HCT116 (cell line): ENCODE measurements around the gene HOXD9. TPM values are rescaled to one million over a fixed set of nuclear protein-coding genes. Genes with fewer than 3 reads are reported as not detected.

Source experiments
- ATAC-seq: fragments of 200-7000 bp; cut with Tn5 transposase; 2 replicates; pipeline ENCODE4 v1.9.1; 2020; ENCODE audit warnings: mild to moderate bottlenecking, moderate library complexity
- BruUV-seq: library from RNA; stranded (reverse); fragments of 400-500 nt; replicated peaks from 2 replicates; lab custom pipeline; 2021; lab: Mats Ljungman, UMichigan
- CTCF ChIA-PET: fragments of 300-600 bp; sonication (Branson Sonifier 250); formaldehyde crosslinking; loops from one replicate; lab custom pipeline; 2021; ENCODE audit warnings: antibody characterized with exemption; lab: Charles Lee
- POLR2A ChIA-PET: fragments of 300-600, 350-600 bp; sonication (Branson Sonifier 250); formaldehyde crosslinking; loops from one replicate; lab custom pipeline; 2021; ENCODE audit warnings: antibody characterized with exemption; lab: Charles Lee
- RAD21 ChIA-PET, 2 experiments: fragments of 300-600 bp; sonication (Branson Sonifier 250); formaldehyde crosslinking; loops; one replicate each; lab custom pipeline; 2023; ENCODE audit warnings: low total read pairs in 2 of 2; ENCODE audit not compliant: uncharacterized antibody in 2 of 2, unreplicated experiment in 2 of 2, low non-redundant PET in 1 of 2; lab: Charles Lee
- DNase-seq: peaks from one replicate; pipeline ENCODE4 v3.0.0-alpha.2; 2010; ENCODE audit warnings: low read depth, low spot score
- H2AFZ ChIP-seq: fragments of 200-600 bp; shearing (Covaris generic), sonication (generic); 2 replicates; pipeline ENCODE4 v1.6.1; 2017; ENCODE audit warnings: low read depth, mixed run types, mixed read lengths, antibody characterized with exemption, low read length; ENCODE audit not compliant: poor library complexity, severe bottlenecking
- H3K27ac ChIP-seq: 2 replicates; pipeline ENCODE4 v1.5.1; 2012; ENCODE audit warnings: low read depth, low read length
- H3K27me3 ChIP-seq: fragments of 200-600 bp; sonication (generic); 2 replicates; pipeline ENCODE4 v1.6.1; 2016; ENCODE audit warnings: mixed run types, low read length, mixed read lengths; ENCODE audit not compliant: insufficient read depth
- H3K36me3 ChIP-seq, 2 experiments: fragments of 200-500 bp in 1 of 2; fragments of 200-600 bp in 1 of 2; sonication (Bioruptor generic) in 1 of 2; sonication (generic) in 1 of 2; 2 replicates each; pipeline versions ENCODE4 v1.5.1 to v1.6.1; 2014 to 2016; ENCODE audit warnings: low read length in 2 of 2, inconsistent platforms in 1 of 2, mixed read lengths in 1 of 2, mixed run types in 1 of 2; ENCODE audit not compliant: insufficient read depth in 2 of 2, control insufficient read depth in 1 of 2
- H3K4me1 ChIP-seq, 2 experiments: fragments of 200-600 bp in 1 of 2; sonication (generic) in 1 of 2; 2 replicates each; pipeline versions ENCODE4 v1.5.1 to v1.6.1; 2012 to 2017; ENCODE audit warnings: low read length in 2 of 2, inconsistent platforms in 1 of 2, mild to moderate bottlenecking in 1 of 2, mixed read lengths in 1 of 2, mixed run types in 1 of 2, moderate library complexity in 1 of 2; ENCODE audit not compliant: insufficient read depth in 2 of 2, control insufficient read depth in 1 of 2
- H3K4me2 ChIP-seq: fragments of 200-600 bp; sonication (generic); 2 replicates; pipeline ENCODE4 v1.6.1; 2017; ENCODE audit warnings: mixed run types, low read length, mixed read lengths
- H3K4me3 ChIP-seq, 2 experiments: fragments of 200-600 bp in 1 of 2; sonication (generic) in 1 of 2; replicated peaks in 1 of 2; 2 replicates each; pipeline ENCODE4 v1.5.1; 2011 to 2016; ENCODE audit warnings: low read length in 2 of 2, control low read depth in 1 of 2, low read depth in 1 of 2, mild to moderate bottlenecking in 1 of 2, mixed read lengths in 1 of 2, mixed run types in 1 of 2
- H3K79me2 ChIP-seq: fragments of 200-600 bp; sonication (generic); 2 replicates; pipeline ENCODE4 v1.6.1; 2017; ENCODE audit warnings: mild to moderate bottlenecking, mixed run types, low read length, moderate library complexity, mixed read lengths; ENCODE audit not compliant: insufficient read depth
- H3K9ac ChIP-seq: fragments of 200-600 bp; sonication (generic); 2 replicates; pipeline ENCODE4 v1.6.1; 2016; ENCODE audit warnings: low read length, mixed read lengths
- H3K9me2 ChIP-seq: fragments of 200-600 bp; sonication (generic), shearing (Covaris generic); 2 replicates; pipeline ENCODE4 v1.6.1; 2017; ENCODE audit warnings: mixed run types, mild to moderate bottlenecking, moderate library complexity; ENCODE audit not compliant: insufficient read depth
- H3K9me3 ChIP-seq, 2 experiments: fragments of 200-500 bp in 1 of 2; fragments of 200-600 bp in 1 of 2; sonication (Bioruptor generic) in 1 of 2; sonication (generic) in 1 of 2; 2 replicates each; pipeline ENCODE4 v1.6.1; 2014 to 2017; ENCODE audit warnings: low read length in 2 of 2, mixed read lengths in 2 of 2, inconsistent platforms in 1 of 2, low read depth in 1 of 2, mild to moderate bottlenecking in 1 of 2, mixed run types in 1 of 2, moderate library complexity in 1 of 2; ENCODE audit not compliant: control insufficient read depth in 1 of 2, insufficient read depth in 1 of 2
- H4K20me1 ChIP-seq: fragments of 200-600 bp; sonication (generic), shearing (Covaris generic); 2 replicates; pipeline ENCODE4 v1.6.1; 2017; ENCODE audit warnings: mixed run types, mild to moderate bottlenecking, moderate library complexity; ENCODE audit not compliant: insufficient read depth
- SP1 ChIP-seq: IDR thresholded peaks from 2 replicates; pipeline ENCODE4 v1.6.1; 2012; ENCODE audit warnings: low read depth
- ZFX ChIP-seq: fragments of 450-650 bp; IDR thresholded peaks from 2 replicates; pipeline ENCODE4 v1.6.1; 2017
- intact Hi-C: fragments of 100-400 bp; cut with micrococcal nuclease; formaldehyde crosslinking; loops from 2 replicates; pipeline ENCODE4 v1.10.0; 2022
- total RNA-seq: library from RNA; stranded (reverse); gene quantifications from one replicate; pipeline ENCODE4 v1.2.1, GENCODE V29; 2021; ENCODE audit not compliant: unreplicated experiment
- TF ChIP-seq, protein P1 (sequence below): IDR thresholded peaks from 2 replicates; pipeline ENCODE4 v1.6.1; 2012
- TF ChIP-seq, protein P2 (sequence below): IDR thresholded peaks from 2 replicates; pipeline ENCODE4 v1.6.1; 2011; ENCODE audit warnings: mild to moderate bottlenecking, low read length, moderate library complexity; ENCODE audit not compliant: insufficient replicate concordance; ENCODE audit errors: extremely low read depth

Gene HOXD9
- total RNA-seq, 1 experiment from 2014 or later: not detected

DNA sequence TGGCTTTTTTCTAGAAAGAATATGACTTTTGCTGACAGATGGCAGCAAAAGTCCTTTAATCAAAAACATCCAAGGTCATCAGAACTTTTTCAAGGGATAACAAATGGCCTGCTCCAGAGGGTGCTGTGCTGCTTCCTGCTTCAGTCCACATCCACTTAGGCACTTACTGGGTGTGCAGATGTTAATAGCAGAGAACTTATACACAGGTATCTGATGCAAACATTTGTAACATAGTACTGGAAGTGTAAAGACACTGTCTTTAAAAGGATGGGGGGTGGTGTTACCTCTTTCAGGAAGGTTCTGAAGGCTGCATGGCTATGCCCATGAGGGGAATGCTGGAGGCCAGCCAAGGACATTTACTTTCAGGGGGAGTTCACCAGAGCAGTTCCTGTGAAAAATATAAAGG is 12.5 kb downstream of the HOXD9 start (continued):
- TF ChIP-seq, protein P1, sequence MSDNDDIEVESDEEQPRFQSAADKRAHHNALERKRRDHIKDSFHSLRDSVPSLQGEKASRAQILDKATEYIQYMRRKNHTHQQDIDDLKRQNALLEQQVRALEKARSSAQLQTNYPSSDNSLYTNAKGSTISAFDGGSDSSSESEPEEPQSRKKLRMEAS: peak; percentile 6; the same call in 1 of the 2 replicates
- TF ChIP-seq, protein P2, sequence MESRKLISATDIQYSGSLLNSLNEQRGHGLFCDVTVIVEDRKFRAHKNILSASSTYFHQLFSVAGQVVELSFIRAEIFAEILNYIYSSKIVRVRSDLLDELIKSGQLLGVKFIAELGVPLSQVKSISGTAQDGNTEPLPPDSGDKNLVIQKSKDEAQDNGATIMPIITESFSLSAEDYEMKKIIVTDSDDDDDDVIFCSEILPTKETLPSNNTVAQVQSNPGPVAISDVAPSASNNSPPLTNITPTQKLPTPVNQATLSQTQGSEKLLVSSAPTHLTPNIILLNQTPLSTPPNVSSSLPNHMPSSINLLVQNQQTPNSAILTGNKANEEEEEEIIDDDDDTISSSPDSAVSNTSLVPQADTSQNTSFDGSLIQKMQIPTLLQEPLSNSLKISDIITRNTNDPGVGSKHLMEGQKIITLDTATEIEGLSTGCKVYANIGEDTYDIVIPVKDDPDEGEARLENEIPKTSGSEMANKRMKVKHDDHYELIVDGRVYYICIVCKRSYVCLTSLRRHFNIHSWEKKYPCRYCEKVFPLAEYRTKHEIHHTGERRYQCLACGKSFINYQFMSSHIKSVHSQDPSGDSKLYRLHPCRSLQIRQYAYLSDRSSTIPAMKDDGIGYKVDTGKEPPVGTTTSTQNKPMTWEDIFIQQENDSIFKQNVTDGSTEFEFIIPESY: no peak
- TF ChIP-seq, all 23 proteins: peak for 5

DNA sequence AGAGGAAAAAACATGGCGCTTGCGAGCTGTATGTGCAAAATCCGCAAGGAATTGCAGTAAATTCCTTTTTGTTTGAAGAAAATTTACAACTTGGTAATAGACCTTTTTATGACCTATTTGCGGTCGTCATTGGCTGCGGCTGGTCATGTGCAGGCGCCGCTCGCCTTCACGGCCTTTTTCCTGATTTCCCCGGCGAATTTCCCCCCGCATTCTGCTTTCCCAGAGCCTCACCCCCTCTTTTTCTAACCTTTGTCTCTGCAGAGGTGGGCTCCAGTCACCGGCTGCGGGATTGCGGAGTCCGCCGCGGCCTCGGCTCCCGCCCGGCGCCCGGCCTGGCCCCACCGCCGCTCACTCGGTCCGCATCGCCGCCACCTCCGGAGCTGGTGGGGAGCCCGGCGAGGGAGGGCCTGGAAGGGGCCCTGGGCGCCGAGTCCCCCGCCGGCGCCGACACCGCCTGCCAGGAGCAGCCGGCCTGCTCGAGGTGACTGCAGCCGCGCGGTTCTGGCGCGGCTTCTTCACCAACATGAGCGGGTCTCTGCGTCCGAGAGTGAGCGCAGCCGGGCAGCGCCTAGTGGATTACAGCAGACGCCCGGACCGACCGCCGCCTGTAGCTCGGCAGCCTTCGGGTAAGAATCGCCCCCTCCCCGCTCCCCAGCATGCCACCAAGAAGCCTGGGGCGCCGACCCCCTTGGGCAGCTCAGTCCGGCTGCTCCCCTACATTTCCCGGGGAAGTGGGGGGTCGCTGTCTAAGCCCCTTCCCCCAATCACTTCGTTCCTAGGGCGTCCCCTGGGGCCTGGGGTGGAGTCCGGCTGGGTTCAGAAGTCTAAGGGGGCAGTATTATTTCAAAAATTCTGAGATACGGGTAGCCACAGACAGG is 14.1 kb downstream of the HOXD9 start:
- ATAC-seq: peak; percentile 35
- BruUV-seq: no TSS peak
- CTCF ChIA-PET: interaction anchor here (0.9 to 1.4 kb wide), 4 partner anchors 9 to 516 kb away, joined by 3 to 5 read pairs (median 4); no protein-coding TSS in a partner anchor
- Histone ChIP-seq H3K4me3 (peak overlapping the region; percentile 52 to 61), H3K27me3 (no peaks in the 10 kb centered on the region), H2AFZ (peak overlapping the region; percentile 19), H3K36me3 (no peaks in the 10 kb centered on the region), H3K9me3 (no peaks in the 10 kb centered on the region), H3K4me1 (peaks cover 5 to 22% of the 10 kb centered on the region in 2 experiments; a peak in 3 of 4 replicates), H3K27ac (peak overlapping the region; percentile 55; the same call in 1 of the 2 replicates), H4K20me1 (no peaks in the 10 kb centered on the region), H3K4me2 (peak overlapping the region; percentile 75), H3K79me2 (no peaks in the 10 kb centered on the region), H3K9ac (peak overlapping the region; percentile 58), H3K9me2 (no peaks in the 10 kb centered on the region)
- DNase-seq: no peak
- RAD21 ChIA-PET: interaction anchor here in 1 of 2 experiments (0.9 to 1.3 kb wide), 2 partner anchors 318 to 502 kb away, joined by 3 read pairs; no protein-coding TSS in a partner anchor
- TF ChIP-seq SP1: no peak
- TF ChIP-seq ZFX: peak; percentile 75
- intact Hi-C loops: no loop called here
- POLR2A ChIA-PET: interaction anchor here (0.9 to 1.3 kb wide), 3 partner anchors 318 to 517 kb away, joined by 3 to 5 read pairs (median 4); no protein-coding TSS in a partner anchor
